ENCODE results near the gene ARRDC4. TPM values are rescaled to one million over a fixed set of nuclear protein-coding genes. Genes with fewer than 3 reads are reported as not detected.

The ARRDC4 gene
- total RNA-seq, 2 donors from 2014 or later, result 23.4 to 73.9 TPM

GRCh38 chr15:97976766-97977503, 16.4 kb downstream of the ARRDC4 start:
- no peaks in the 10 kb centered on the region for H3K36me3 ChIP-seq
- H3K27me3 ChIP-seq, result no peaks in the 10 kb centered on the region
- intact Hi-C loops (cut with DNase I), result no loop called here
- no peak overlapping the region for H3K4me3 ChIP-seq
- no peak for DNase-seq
- no peaks in the 10 kb centered on the region for H3K4me1 ChIP-seq
- no peak overlapping the region for H3K9ac ChIP-seq (ENCODE audit: low read depth in 2 of 2, low read length in 2 of 2)
- H3K27ac ChIP-seq, result no peak overlapping the region
- no peaks in the 10 kb centered on the region for H3K9me3 ChIP-seq
- TF ChIP-seq CTCF (IDR thresholded peaks at IDR 0.05), result no peak

GRCh38 chr15:97977734-97978133, 17.2 kb downstream of the ARRDC4 start:
- Histone ChIP-seq H3K9ac (ENCODE audit: low read depth in 2 of 2, low read length in 2 of 2) (no peak overlapping the region), H3K9me3 (no peaks in the 10 kb centered on the region), H3K27ac (no peak overlapping the region), H3K36me3 (no peaks in the 10 kb centered on the region), H3K4me1 (no peaks in the 10 kb centered on the region), H3K27me3 (no peaks in the 10 kb centered on the region), H3K4me3 (no peak overlapping the region)
- intact Hi-C loops (cut with DNase I), result no loop called here
- DNase-seq, result no peak
- no peak for TF ChIP-seq CTCF (IDR thresholded peaks at IDR 0.05)

GRCh38 chr15:97978401-97979139, 18.1 kb downstream of the ARRDC4 start:
- Histone ChIP-seq H3K9me3 (no peaks in the 10 kb centered on the region), H3K4me1 (no peaks in the 10 kb centered on the region), H3K4me3 (no peak overlapping the region), H3K9ac (ENCODE audit: low read depth in 2 of 2, low read length in 2 of 2) (no peak overlapping the region), H3K27me3 (no peaks in the 10 kb centered on the region), H3K36me3 (no peaks in the 10 kb centered on the region), H3K27ac (no peak overlapping the region)
- TF ChIP-seq CTCF (IDR thresholded peaks at IDR 0.05), result no peak
- DNase-seq, result no peak
- intact Hi-C loops (cut with DNase I), result no loop called here

GRCh38 chr15:97979140-97979520, 18.6 kb downstream of the ARRDC4 start:
- Histone ChIP-seq H3K9me3 (no peaks in the 10 kb centered on the region), H3K36me3 (no peaks in the 10 kb centered on the region), H3K27me3 (no peaks in the 10 kb centered on the region), H3K4me3 (no peak overlapping the region), H3K4me1 (no peaks in the 10 kb centered on the region), H3K9ac (ENCODE audit: low read depth in 2 of 2, low read length in 2 of 2) (no peak overlapping the region), H3K27ac (no peak overlapping the region)
- DNase-seq, result no peak
- TF ChIP-seq CTCF (IDR thresholded peaks at IDR 0.05), result no peak
- intact Hi-C loops (cut with DNase I), result no loop called here

GRCh38 chr15:97981058-97981457, 20.6 kb downstream of the ARRDC4 start:
- Histone ChIP-seq H3K4me1 (no peaks in the 10 kb centered on the region), H3K4me3 (no peak overlapping the region), H3K36me3 (no peaks in the 10 kb centered on the region), H3K9me3 (no peaks in the 10 kb centered on the region), H3K27ac (no peak overlapping the region), H3K27me3 (no peaks in the 10 kb centered on the region), H3K9ac (ENCODE audit: low read depth in 2 of 2, low read length in 2 of 2) (no peak overlapping the region)
- DNase-seq, result no peak
- TF ChIP-seq CTCF (IDR thresholded peaks at IDR 0.05), result no peak
- intact Hi-C loops (cut with DNase I), result no loop called here
